Activated naive CD4-positive, alpha-beta T cell treated with anti-CD3 and anti-CD28 coated beads for 36 hours (primary cell): ENCODE data around the gene TEX14. TPM values are rescaled to one million over a fixed set of nuclear protein-coding genes. Genes with fewer than 3 reads are reported as not detected.
"Not testable (repeated sequence)": the region's sequence is repeated elsewhere in the genome, so short reads cannot be mapped to it uniquely, and the experiment has no call there.

Source experiments
- CTCF ChIA-PET: fragments of 350-600 bp; sonication (Branson Sonifier 250); formaldehyde crosslinking; loops from one replicate; lab custom pipeline; 2021; ENCODE audit warnings: antibody characterized with exemption; lab: Charles Lee
- DNase-seq: peaks from one replicate; pipeline ENCODE4 v3.0.0-alpha.2; 2020
- H3K27ac Mint-ChIP-seq: one replicate; pipeline ENCODE4 v1.8.0; 2021; ENCODE audit warnings: mild to moderate bottlenecking, mixed read lengths
- H3K27me3 Mint-ChIP-seq: one replicate; pipeline ENCODE4 v1.8.0; 2021; ENCODE audit warnings: low read depth, mixed read lengths
- H3K36me3 Mint-ChIP-seq: one replicate; pipeline ENCODE4 v1.8.0; 2021; ENCODE audit warnings: low read depth, mixed read lengths
- H3K4me1 Mint-ChIP-seq: one replicate; pipeline ENCODE4 v1.8.0; 2021; ENCODE audit warnings: low read depth, mixed read lengths
- H3K4me3 Mint-ChIP-seq: one replicate; pipeline ENCODE4 v1.8.0; 2021; ENCODE audit warnings: mild to moderate bottlenecking, moderate library complexity, mixed read lengths
- H3K9me3 Mint-ChIP-seq: one replicate; pipeline ENCODE4 v1.8.0; 2021; ENCODE audit warnings: mixed read lengths
- intact Hi-C: fragments of 100-400 bp; cut with micrococcal nuclease; formaldehyde crosslinking; loops from one replicate; pipeline ENCODE4 v1.15.1; 2023
- total RNA-seq, 2 experiments: library from RNA; stranded (reverse); gene quantifications; one replicate each; pipeline ENCODE4 v1.2.3, GENCODE V29; 2021

TEX14 gene
- total RNA-seq, 2 experiments from 2014 or later = 0.20 to 0.24 TPM

- H3K27me3 Mint-ChIP-seq = no peaks in the 10 kb centered on the region
- peaks cover 24% of the 10 kb centered on the region for H3K36me3 Mint-ChIP-seq
- H3K4me1 Mint-ChIP-seq = peaks cover 30% of the 10 kb centered on the region
- intact Hi-C loops = loop anchor here (2.0 to 5.0 kb wide), 4 partner anchors 45 to 453 kb away; partner anchors contain the start of genes PRR11 and SKA2
- peak overlapping the region; percentile 71 for H3K27ac Mint-ChIP-seq
- no peaks in the 10 kb centered on the region for H3K9me3 Mint-ChIP-seq
- no peak overlapping the region for H3K4me3 Mint-ChIP-seq
- no peak for DNase-seq
- CTCF ChIA-PET = interaction anchor here (1.9 kb wide), 1 partner anchor 7 kb away, joined by 8 read pairs; no protein-coding TSS in a partner anchor
Observed at GRCh38 chr17:58703916-58704286, 12.1 kb upstream of the TEX14 start.

- intact Hi-C loops = loop anchor here (2.0 to 5.0 kb wide), 4 partner anchors 45 to 454 kb away; partner anchors contain the start of genes PRR11 and SKA2
- Mint-ChIP-seq H3K4me3 (no peak overlapping the region), H3K27me3 (no peaks in the 10 kb centered on the region), H3K36me3 (peaks cover 24% of the 10 kb centered on the region), H3K9me3 (no peaks in the 10 kb centered on the region), H3K4me1 (peaks cover 30% of the 10 kb centered on the region), H3K27ac (peak overlapping the region; percentile 71)
- peak; percentile 26 for DNase-seq
- CTCF ChIA-PET = interaction anchor here (0.6 to 1.9 kb wide), 2 partner anchors 8 to 14 kb away, joined by 3 to 8 read pairs; no protein-coding TSS in a partner anchor
Observed at GRCh38 chr17:58703137-58703915, 11.5 kb upstream of the TEX14 start.

GRCh38 chr17:58702708-58703107, 10.9 kb upstream of the TEX14 start:
- Mint-ChIP-seq H3K4me1 (peaks cover 30% of the 10 kb centered on the region), H3K9me3 (no peaks in the 10 kb centered on the region), H3K27ac (peak overlapping the region; percentile 69), H3K36me3 (peaks cover 24% of the 10 kb centered on the region), H3K4me3 (no peak overlapping the region), H3K27me3 (no peaks in the 10 kb centered on the region)
- CTCF ChIA-PET = interaction anchor here (0.6 to 1.9 kb wide), 2 partner anchors 9 to 13 kb away, joined by 3 to 8 read pairs; no protein-coding TSS in a partner anchor
- DNase-seq = no peak
- intact Hi-C loops = loop anchor here (1.0 to 5.0 kb wide), 5 partner anchors 10 to 455 kb away; partner anchors contain the start of genes PRR11, RAD51C, SKA2 and TEX14

- H3K9me3 Mint-ChIP-seq = no peaks in the 10 kb centered on the region
- DNase-seq = peak; percentile 59
- peak overlapping the region; percentile 69 for H3K27ac Mint-ChIP-seq
- H3K4me1 Mint-ChIP-seq = peaks cover 30% of the 10 kb centered on the region
- no peak overlapping the region for H3K4me3 Mint-ChIP-seq
- peaks cover 24% of the 10 kb centered on the region for H3K36me3 Mint-ChIP-seq
- intact Hi-C loops = loop anchor here (1.0 to 5.0 kb wide), 5 partner anchors 10 to 455 kb away; partner anchors contain the start of genes PRR11, RAD51C, SKA2 and TEX14
- CTCF ChIA-PET = interaction anchor here (1.9 kb wide), 1 partner anchor 9 kb away, joined by 8 read pairs; no protein-coding TSS in a partner anchor
- H3K27me3 Mint-ChIP-seq = no peaks in the 10 kb centered on the region
Observed at GRCh38 chr17:58702045-58702476, 10.2 kb upstream of the TEX14 start.

GRCh38 chr17:58699771-58700170, 7.9 kb upstream of the TEX14 start:
- Mint-ChIP-seq H3K27ac (no peak overlapping the region), H3K36me3 (peaks cover 22% of the 10 kb centered on the region), H3K9me3 (no peaks in the 10 kb centered on the region), H3K4me3 (no peak overlapping the region), H3K27me3 (no peaks in the 10 kb centered on the region), H3K4me1 (peaks cover 32% of the 10 kb centered on the region)
- no peak for DNase-seq
- CTCF ChIA-PET = interaction anchor here (0.6 to 0.9 kb wide), 3 partner anchors 11 to 507 kb away, joined by 3 to 10 read pairs (median 3); no protein-coding TSS in a partner anchor
- intact Hi-C loops = loop anchor here (5.0 kb wide), 1 partner anchor 458 kb away; the partner anchor contains the start of genes PRR11 and SKA2

GRCh38 chr17:58694826-58695225, 3.0 kb upstream of the TEX14 start:
- Mint-ChIP-seq H3K27ac (no peak overlapping the region), H3K27me3 (no peaks in the 10 kb centered on the region), H3K4me3 (no peak overlapping the region), H3K4me1 (peaks cover 31% of the 10 kb centered on the region), H3K9me3 (no peaks in the 10 kb centered on the region), H3K36me3 (peaks cover 27% of the 10 kb centered on the region)
- no peak for DNase-seq
- intact Hi-C loops = loop anchor here (5.0 kb wide), 1 partner anchor 412 kb away; the partner anchor contains the start of gene TRIM37
- CTCF ChIA-PET = interaction anchor here (0.6 kb wide), 1 partner anchor 16 kb away, joined by 3 read pairs; no protein-coding TSS in a partner anchor

- Mint-ChIP-seq H3K9me3 (no peaks in the 10 kb centered on the region), H3K4me1 (peaks cover 31% of the 10 kb centered on the region), H3K27ac (no peak overlapping the region), H3K4me3 (no peak overlapping the region), H3K27me3 (no peaks in the 10 kb centered on the region), H3K36me3 (peaks cover 23% of the 10 kb centered on the region)
- CTCF ChIA-PET = interaction anchor here (0.6 kb wide), 1 partner anchor 16 kb away, joined by 3 read pairs; no protein-coding TSS in a partner anchor
- no peak for DNase-seq
- intact Hi-C loops = loop anchor here (5.0 kb wide), 1 partner anchor 413 kb away; the partner anchor contains the start of gene TRIM37
Observed at GRCh38 chr17:58694302-58694701, 2.5 kb upstream of the TEX14 start.

- no peaks in the 10 kb centered on the region for H3K27me3 Mint-ChIP-seq
- CTCF ChIA-PET = interaction anchor here (1.6 kb wide), 1 partner anchor 17 kb away, joined by 7 read pairs; no protein-coding TSS in a partner anchor
- H3K4me3 Mint-ChIP-seq = peak overlapping the region; percentile 91
- H3K9me3 Mint-ChIP-seq = no peaks in the 10 kb centered on the region
- peaks cover 31% of the 10 kb centered on the region for H3K4me1 Mint-ChIP-seq
- peaks cover 23% of the 10 kb centered on the region for H3K36me3 Mint-ChIP-seq
- DNase-seq = no peak
- H3K27ac Mint-ChIP-seq = no peak overlapping the region
- intact Hi-C loops = loop anchor here (5.0 kb wide), 1 partner anchor 414 kb away; the partner anchor contains the start of gene TRIM37
Observed at GRCh38 chr17:58693751-58694150, 1.9 kb upstream of the TEX14 start.

GRCh38 chr17:58693208-58693607, 1.4 kb upstream of the TEX14 start:
- Mint-ChIP-seq H3K27ac (peak overlapping the region; percentile 93), H3K9me3 (no peaks in the 10 kb centered on the region), H3K36me3 (peaks cover 23% of the 10 kb centered on the region), H3K4me3 (peak overlapping the region; percentile 91), H3K27me3 (no peaks in the 10 kb centered on the region), H3K4me1 (peaks cover 31% of the 10 kb centered on the region)
- intact Hi-C loops = loop anchor here (5.0 kb wide), 1 partner anchor 414 kb away; the partner anchor contains the start of gene TRIM37
- CTCF ChIA-PET = interaction anchor here (0.7 to 1.6 kb wide), 4 partner anchors 18 to 316 kb away, joined by 3 to 7 read pairs (median 3); partner anchors contain the start of gene PPM1E
- no peak for DNase-seq

- Mint-ChIP-seq H3K4me3 (peak within 1 kb of the TSS; percentile 91), H3K27me3 (no peaks in the 10 kb centered on the region), H3K27ac (peak within 1 kb of the TSS; percentile 93), H3K4me1 (peaks cover 31% of the 10 kb centered on the region), H3K9me3 (no peaks in the 10 kb centered on the region), H3K36me3 (peaks cover 22% of the 10 kb centered on the region)
- peak; percentile 92 for DNase-seq
- intact Hi-C loops = loop anchor here (1.0 to 5.0 kb wide), 6 partner anchors 10 to 415 kb away; partner anchors contain the start of gene TRIM37
- CTCF ChIA-PET = interaction anchor here (0.7 to 1.6 kb wide), 7 partner anchors 19 to 315 kb away, joined by 3 to 7 read pairs (median 3); partner anchors contain the start of gene PPM1E
Observed at GRCh38 chr17:58692239-58693055, 602 bp upstream of the TEX14 start, which contains the start of gene RAD51C. RAD51C (plus strand) TSS chr17:58692602; CDS start chr17:58692644, 42 bp downstream.

GRCh38 chr17:58690033-58690432, 1.8 kb downstream of the TEX14 start:
- intact Hi-C loops = loop anchor here (5.0 kb wide), 1 partner anchor 417 kb away; the partner anchor contains the start of gene TRIM37
- CTCF ChIA-PET = interaction anchor here (0.6 kb wide), 1 partner anchor 13 kb away, joined by 3 read pairs; no protein-coding TSS in a partner anchor
- not testable (repeated sequence) for DNase-seq, H3K27me3 Mint-ChIP-seq, H3K27ac Mint-ChIP-seq, H3K4me3 Mint-ChIP-seq, H3K9me3 Mint-ChIP-seq
- peaks cover 17% of the 10 kb centered on the region for H3K36me3 Mint-ChIP-seq
- peaks cover 24% of the 10 kb centered on the region for H3K4me1 Mint-ChIP-seq
